C4-2B (cell line): Measurements from ENCODE around the gene WNT2B.

ENCODE experiments used
- CTCF ChIP-seq: fragments of 450-650 bp; conservative IDR thresholded peaks from 2 replicates; pipeline ENCODE4 v1.5.1; 2017; ENCODE audit warnings: mild to moderate bottlenecking
- ZFX ChIP-seq: fragments of 450-650 bp; IDR thresholded peaks from 2 replicates; pipeline ENCODE4 v1.6.1; 2017

GRCh38 chr1:112504001-112504660 lies 4.6 kb upstream of the WNT2B start:
- TF ChIP-seq CTCF = no peak
- TF ChIP-seq ZFX = no peak
